Measurements from ENCODE around the gene FGGY.
"Not testable (repeated sequence)": the region's sequence is repeated elsewhere in the genome, so short reads cannot be mapped to it uniquely, and the experiment has no call there.

Gene FGGY

GRCh38 chr1:59293206-59293605, 3.7 kb upstream of the FGGY start:
- TF ChIP-seq CTCF (IDR thresholded peaks at IDR 0.05; ENCODE audit: borderline replicate concordance, control extremely low read depth, extremely low read depth, insufficient read depth, missing control alignments), result no peak
- DNase-seq (ENCODE audit: low spot score), result no peak
- in situ Hi-C loops (cut with MboI; ENCODE audit: low sequenced_read_pairs, unreplicated experiment), result loop anchor here (25.0 kb wide), 1 partner anchor 506 kb away; the partner anchor contains the start of gene JUN

GRCh38 chr1:59293849-59294248, 3.0 kb upstream of the FGGY start:
- DNase-seq (ENCODE audit: low spot score), result no peak
- in situ Hi-C loops (cut with MboI; ENCODE audit: low sequenced_read_pairs, unreplicated experiment), result loop anchor here (25.0 kb wide), 1 partner anchor 507 kb away; the partner anchor contains the start of gene JUN
- TF ChIP-seq CTCF (IDR thresholded peaks at IDR 0.05; ENCODE audit: borderline replicate concordance, control extremely low read depth, extremely low read depth, insufficient read depth, missing control alignments), result no peak

DNA sequence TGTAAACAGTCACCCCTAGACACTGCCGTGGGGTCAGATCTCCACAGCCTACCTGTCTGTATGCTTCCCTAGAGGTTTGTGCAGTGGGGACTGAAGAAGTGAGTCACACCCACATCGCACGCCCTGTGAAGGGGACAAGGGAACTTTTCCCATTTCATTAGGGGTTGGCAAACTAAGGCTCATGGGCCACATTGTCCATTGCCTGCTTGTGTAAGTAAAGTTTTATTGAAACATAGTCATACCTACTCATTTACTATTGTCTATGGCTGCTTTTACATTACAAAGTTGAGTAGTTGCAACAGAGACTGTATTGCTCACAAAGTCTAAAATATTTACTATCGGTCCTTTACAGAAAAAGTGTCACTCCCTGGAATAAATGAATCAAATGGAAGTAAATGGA, 2.5 kb upstream of the FGGY start:
- in situ Hi-C loops (cut with MboI; ENCODE audit: low sequenced_read_pairs, unreplicated experiment), result loop anchor here (25.0 kb wide), 1 partner anchor 507 kb away; the partner anchor contains the start of gene JUN

DNA sequence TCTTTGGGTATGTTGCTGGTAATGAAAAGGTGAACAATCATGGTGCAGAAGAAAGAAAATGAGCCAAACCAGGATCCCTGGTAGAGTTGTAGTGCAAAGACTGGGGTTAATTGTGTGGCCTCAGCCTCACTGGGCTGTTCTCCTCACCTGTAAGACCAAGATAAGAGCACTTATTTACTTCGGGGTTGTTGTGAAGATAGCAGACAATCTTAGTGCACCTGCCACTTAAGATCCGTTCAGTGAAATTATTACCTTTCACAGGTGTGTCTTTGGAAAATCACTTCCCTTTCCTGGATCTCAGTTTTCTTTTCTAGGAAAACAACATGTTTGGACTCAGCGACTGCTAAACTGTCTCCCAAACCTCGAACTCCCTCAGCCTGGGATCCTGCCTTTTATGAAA, 1.3 kb upstream of the FGGY start:
- TF ChIP-seq CTCF (IDR thresholded peaks at IDR 0.05; ENCODE audit: borderline replicate concordance, control extremely low read depth, extremely low read depth, insufficient read depth, missing control alignments), result no peak
- DNase-seq (ENCODE audit: low spot score), result no peak
- in situ Hi-C loops (cut with MboI; ENCODE audit: low sequenced_read_pairs, unreplicated experiment), result loop anchor here (25.0 kb wide), 1 partner anchor 508 kb away; the partner anchor contains the start of gene JUN

More for the DNA sequence above, 2.5 kb upstream of the FGGY start:
- DNase-seq (ENCODE audit: low spot score), result no peak
- no peak for TF ChIP-seq CTCF (IDR thresholded peaks at IDR 0.05; ENCODE audit: borderline replicate concordance, control extremely low read depth, extremely low read depth, insufficient read depth, missing control alignments)

DNA sequence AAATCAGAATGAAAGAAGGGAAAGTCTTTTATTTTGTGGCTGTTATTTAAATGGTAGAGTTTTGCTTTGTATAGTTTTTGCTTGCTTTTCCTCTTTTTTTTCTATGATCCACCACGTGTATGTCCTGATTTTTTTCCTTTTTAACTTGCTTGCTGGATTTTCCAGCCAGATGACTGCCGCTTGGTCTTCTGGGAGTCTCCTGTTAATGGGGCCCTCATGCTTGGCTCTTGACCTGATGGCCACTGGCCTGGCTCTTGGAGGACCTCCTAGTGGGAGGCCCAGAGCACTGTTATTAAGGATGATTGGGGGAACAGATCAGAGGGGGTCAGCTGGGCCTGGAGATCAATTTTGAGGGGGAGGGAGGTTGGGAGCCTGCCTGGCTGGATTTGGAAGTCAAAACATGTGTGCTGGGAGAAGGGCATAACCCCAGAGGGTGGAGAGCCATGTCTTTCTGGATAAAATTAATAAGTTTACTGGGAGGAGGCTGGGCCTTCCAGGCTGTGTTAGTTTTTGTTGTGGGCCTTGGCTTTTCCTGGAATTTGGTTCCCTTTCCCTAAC, 1.2 kb downstream of the FGGY start:
- TF ChIP-seq CTCF (IDR thresholded peaks at IDR 0.05; ENCODE audit: borderline replicate concordance, control extremely low read depth, extremely low read depth, insufficient read depth, missing control alignments), result no peak
- in situ Hi-C loops (cut with MboI; ENCODE audit: low sequenced_read_pairs, unreplicated experiment), result loop anchor here (25.0 kb wide), 1 partner anchor 511 kb away; the partner anchor contains the start of gene JUN
- no peak for DNase-seq (ENCODE audit: low spot score)

- no peak for TF ChIP-seq CTCF (IDR thresholded peaks at IDR 0.05; ENCODE audit: borderline replicate concordance, control extremely low read depth, extremely low read depth, insufficient read depth, missing control alignments)
- DNase-seq (ENCODE audit: low spot score), result no peak
- in situ Hi-C loops (cut with MboI; ENCODE audit: low sequenced_read_pairs, unreplicated experiment), result loop anchor here (25.0 kb wide), 1 partner anchor 512 kb away; the partner anchor contains the start of gene JUN
These were observed 1.9 kb downstream of the FGGY start for GRCh38 chr1:59298710-59299346.

DNA sequence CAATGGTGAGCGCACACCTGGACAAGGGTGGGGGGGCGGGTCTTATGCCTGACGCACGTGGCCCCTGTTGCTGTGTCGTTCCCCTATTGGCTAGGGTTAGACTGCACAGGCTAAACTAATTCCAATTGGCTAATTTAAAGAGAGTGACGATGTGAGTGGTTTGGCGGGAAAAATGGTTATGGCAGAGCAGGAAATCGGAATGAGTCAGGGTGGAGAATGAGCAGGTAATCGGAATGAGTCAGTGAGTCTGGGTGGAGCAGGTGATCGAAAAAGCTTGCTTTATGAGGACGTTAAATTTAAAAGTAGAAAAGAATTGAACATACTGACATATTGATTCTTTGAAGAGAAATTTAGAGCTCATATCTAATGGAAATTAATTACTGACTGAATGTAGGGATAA, 2.8 kb downstream of the FGGY start:
- in situ Hi-C loops (cut with MboI; ENCODE audit: low sequenced_read_pairs, unreplicated experiment), result loop anchor here (25.0 kb wide), 1 partner anchor 512 kb away; the partner anchor contains the start of gene JUN

More for the DNA sequence above, 2.8 kb downstream of the FGGY start:
- not testable (repeated sequence) for DNase-seq (ENCODE audit: low spot score)

Measured in GM13976 (cell line).